GM12864 (cell line): ENCODE measurements around the gene SYNM.
A peak's percentile ranks its signal among the peaks of the same experiment; 100 is the strongest.
"Not testable (repeated sequence)": the region's sequence is repeated elsewhere in the genome, so short reads cannot be mapped to it uniquely, and the experiment has no call there.

Experiments
- DNase-seq: peaks from one replicate; pipeline ENCODE4 v3.0.0-alpha.2; 2011; ENCODE audit warnings: low read depth
- H3K4me3 ChIP-seq: 2 replicates; pipeline ENCODE4 v1.5.1; 2011; ENCODE audit warnings: mild to moderate bottlenecking, low read depth, low read length, control low read depth
- TF ChIP-seq, protein P1 (sequence below): IDR thresholded peaks from 2 replicates; pipeline ENCODE4 v1.5.1; 2011; ENCODE audit warnings: low read depth, mild to moderate bottlenecking, moderate library complexity, low read length, control low read depth, inconsistent platforms; ENCODE audit errors: missing control alignments

The SYNM gene

DNA sequence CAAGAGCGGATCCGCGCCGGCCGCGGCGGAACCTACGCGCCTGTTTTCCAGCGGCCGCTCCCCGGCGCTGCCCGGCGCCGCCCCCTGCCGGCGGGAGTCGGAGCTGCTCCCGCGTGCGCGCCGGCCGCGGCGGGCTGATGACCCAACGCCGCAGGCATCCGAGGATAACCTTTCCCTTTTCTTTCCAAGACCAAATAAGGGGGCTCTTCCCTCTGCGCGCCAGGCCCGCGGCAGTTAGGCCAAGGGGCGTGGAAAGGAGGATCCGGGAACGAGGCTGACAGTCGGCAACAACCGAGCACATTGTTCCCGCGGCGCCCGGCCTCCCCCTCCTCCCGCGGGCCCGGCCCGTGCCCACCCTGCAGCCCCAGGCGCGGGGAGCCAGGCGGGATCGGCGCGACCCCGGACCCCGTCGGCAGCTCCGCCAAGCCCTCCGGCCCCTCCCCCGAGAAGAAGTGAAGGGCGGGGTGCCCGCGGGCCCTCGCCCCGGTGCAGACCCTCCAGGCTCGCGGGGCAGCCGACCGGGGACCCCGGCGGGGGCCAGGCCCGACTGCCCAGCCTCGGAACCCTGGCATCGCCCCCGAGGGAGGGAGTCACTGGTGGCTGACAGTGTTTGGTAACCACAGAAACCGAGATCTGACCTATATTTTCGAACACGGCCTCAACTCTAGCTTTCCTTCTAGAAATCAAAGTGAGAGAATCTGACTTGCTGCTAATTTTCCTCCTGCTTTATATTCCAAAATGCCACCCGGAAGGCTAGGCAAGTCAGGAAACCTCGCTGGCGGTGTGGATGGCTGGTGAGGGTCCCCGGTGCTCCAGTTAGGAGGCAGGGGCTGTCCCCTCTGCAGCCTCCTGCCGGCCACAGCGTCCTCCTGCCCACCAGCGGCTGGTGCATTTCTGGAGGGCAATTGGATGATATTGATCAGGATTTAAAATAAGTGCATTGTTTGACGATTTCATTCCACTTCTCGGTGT is 45.6 kb upstream of the SYNM start:
- TF ChIP-seq, protein P1, sequence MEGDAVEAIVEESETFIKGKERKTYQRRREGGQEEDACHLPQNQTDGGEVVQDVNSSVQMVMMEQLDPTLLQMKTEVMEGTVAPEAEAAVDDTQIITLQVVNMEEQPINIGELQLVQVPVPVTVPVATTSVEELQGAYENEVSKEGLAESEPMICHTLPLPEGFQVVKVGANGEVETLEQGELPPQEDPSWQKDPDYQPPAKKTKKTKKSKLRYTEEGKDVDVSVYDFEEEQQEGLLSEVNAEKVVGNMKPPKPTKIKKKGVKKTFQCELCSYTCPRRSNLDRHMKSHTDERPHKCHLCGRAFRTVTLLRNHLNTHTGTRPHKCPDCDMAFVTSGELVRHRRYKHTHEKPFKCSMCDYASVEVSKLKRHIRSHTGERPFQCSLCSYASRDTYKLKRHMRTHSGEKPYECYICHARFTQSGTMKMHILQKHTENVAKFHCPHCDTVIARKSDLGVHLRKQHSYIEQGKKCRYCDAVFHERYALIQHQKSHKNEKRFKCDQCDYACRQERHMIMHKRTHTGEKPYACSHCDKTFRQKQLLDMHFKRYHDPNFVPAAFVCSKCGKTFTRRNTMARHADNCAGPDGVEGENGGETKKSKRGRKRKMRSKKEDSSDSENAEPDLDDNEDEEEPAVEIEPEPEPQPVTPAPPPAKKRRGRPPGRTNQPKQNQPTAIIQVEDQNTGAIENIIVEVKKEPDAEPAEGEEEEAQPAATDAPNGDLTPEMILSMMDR = peak; percentile 76
- peak overlapping the region; percentile 36; the same call in 1 of the 2 replicates for H3K4me3 ChIP-seq
- no peak for DNase-seq

GRCh38 chr15:99060186-99060585 is 44.7 kb upstream of the SYNM start:
- not testable (repeated sequence) for DNase-seq, H3K4me3 ChIP-seq

DNA sequence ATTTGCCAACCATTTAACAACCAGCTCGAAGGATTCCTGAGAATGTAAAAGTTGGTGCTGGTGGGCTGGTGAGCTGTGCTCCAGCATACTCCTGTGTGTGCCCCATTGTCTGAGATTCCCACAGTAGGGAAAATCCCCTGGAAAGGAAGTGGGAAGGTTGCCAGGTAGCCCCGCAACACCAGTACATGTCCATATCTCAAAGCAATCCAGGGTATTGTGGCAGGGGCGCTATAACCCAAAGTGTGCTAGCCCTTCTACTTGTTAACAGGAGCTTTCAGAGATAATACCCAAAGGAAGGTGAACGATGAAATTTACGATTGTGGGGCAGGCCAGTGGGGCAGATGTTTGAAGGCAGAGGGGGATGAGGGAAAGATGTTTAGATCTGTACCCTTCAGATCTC is 42.7 kb upstream of the SYNM start:
- TF ChIP-seq, protein P1 = no peak
- no peak overlapping the region for H3K4me3 ChIP-seq
- no peak for DNase-seq

GRCh38 chr15:99068186-99068585 is 36.7 kb upstream of the SYNM start:
- TF ChIP-seq, protein P1 = no peak
- no peak for DNase-seq
- no peak overlapping the region for H3K4me3 ChIP-seq

GRCh38 chr15:99070208-99070607 is 34.7 kb upstream of the SYNM start:
- no peak for DNase-seq
- TF ChIP-seq, protein P1 = no peak
- no peak overlapping the region for H3K4me3 ChIP-seq

- TF ChIP-seq, protein P1 = no peak
- H3K4me3 ChIP-seq = no peak overlapping the region
- no peak for DNase-seq
These were observed 33.7 kb upstream of the SYNM start for GRCh38 chr15:99071091-99071680.

GRCh38 chr15:99073008-99073717 is 31.7 kb upstream of the SYNM start:
- no peak for DNase-seq
- no peak overlapping the region for H3K4me3 ChIP-seq
- TF ChIP-seq, protein P1 = no peak
